HG02884 (cell line): ENCODE measurements around the gene KIF11.
A peak's percentile ranks its signal among the peaks of the same experiment; 100 is the strongest.
"Not testable (repeated sequence)": the region's sequence is repeated elsewhere in the genome, so short reads cannot be mapped to it uniquely, and the experiment has no call there.

Experiments used
- ATAC-seq: cut with Tn5 transposase; IDR thresholded peaks from one replicate; pipeline ENCODE4 v1.9.1; 2021; ENCODE audit warnings: mild to moderate bottlenecking, moderate library complexity; ENCODE audit not compliant: unreplicated experiment

KIF11 gene

DNA sequence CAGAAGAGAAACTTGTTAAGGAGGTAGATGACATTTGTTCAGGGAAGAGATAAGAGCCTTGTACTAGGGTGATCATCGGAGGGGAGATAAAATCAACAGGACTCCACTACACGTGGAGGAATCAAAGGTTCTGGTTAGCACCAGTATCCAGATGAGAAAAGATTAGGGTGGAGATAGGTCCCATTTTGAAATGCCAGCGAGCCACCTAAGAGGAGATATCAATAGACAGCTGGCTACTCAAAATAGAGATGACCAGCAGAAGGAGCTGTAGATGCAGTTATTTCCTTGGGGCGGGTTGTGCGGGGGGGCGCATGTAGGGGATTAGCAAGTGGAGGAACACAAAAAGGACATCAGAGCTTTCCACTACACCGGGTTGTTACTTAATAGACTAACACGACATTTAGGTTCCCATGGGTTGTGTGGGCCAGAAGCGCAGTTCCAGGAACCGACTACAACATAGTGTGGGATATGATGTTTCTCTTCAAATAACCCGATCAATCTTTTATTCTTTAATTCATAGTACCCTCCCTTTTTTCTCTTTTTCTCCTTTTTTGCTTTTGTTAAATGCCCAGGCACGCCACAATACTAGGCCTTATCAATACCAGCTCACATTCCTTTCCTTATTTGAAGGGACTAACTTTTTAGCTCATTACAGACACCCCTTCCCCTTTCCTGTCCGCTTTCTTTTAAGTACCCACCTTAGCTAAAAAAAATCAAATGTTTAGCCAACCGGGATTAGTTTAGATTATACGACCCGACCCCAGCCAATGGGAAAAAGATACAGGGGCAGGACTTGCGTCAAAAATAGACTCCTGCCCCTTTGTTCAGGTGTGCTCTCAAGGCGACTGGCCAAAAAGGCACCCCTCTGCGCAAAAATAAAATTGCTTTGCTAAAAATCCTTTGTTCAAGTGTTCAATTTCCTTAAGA lies 2.0 kb upstream of the KIF11 start:
- ATAC-seq, result peak; percentile 4

DNA sequence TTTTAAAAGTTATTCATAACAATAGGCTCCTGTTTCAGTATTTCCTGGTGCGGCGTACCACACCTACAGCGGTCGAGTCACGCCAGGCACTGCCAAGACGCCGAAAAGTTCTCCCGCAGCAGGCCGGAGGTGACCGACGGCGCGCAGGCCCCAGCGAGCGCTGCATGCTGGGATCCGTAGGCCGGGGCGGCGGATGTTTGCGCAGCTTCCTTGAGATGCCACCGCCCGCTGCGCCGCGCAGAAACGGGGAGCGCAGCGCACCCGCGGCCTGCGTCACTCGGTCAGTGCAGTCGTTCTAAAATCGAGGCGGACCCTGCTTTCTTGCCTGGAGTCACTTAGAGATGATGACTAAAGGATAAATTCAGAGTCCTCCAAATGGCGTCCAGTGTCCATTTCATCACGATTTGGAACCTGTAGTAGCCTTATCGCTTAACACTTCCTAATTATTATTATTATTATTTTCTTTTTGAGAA lies 1.3 kb upstream of the KIF11 start:
- ATAC-seq, result peak; percentile 73

DNA sequence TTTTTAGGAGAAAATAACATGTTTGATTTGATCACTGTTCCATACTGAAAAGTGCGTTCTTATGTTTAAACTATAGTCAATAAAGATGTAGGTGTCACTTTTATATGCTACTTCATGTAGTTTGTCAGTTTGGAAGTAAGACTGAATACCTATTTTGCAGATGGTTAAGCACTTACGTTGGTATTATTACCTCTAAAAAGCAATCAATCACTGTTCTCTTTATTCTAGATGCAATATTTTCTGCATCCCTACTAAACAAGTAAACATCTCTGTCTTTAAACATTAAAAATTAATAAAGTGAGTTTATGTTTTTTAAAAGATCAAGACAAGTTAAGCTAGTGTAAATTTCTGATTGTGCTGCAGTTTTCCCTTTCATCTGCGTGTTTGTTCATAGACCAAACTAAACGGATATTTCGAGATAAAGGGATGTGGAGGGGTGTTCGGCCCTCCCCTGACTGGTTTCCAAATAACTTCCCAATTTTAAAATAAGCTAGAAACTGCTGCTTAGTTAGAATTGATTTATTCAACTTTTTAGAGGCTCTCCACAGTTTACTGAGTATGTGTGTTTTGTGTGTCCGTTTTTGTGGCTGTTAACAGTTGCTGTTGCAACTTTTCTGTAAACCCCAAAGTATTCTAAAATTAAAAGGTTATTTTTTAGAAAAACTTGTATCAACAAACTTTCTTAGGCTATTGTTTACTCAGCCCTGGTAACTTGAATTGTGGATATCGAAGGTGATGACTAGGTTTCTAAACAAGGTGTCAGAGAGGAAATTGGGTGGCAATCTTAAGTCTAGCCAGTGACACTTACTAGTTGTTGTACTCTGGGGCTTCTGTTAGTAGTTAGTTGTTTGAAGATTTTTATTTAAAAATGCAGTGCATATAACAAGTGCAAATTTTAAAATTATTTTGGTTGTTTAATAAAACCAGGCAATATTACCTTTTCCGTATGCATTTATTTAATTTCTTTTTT lies 974 bp downstream of the KIF11 start:
- ATAC-seq, result no peak

DNA sequence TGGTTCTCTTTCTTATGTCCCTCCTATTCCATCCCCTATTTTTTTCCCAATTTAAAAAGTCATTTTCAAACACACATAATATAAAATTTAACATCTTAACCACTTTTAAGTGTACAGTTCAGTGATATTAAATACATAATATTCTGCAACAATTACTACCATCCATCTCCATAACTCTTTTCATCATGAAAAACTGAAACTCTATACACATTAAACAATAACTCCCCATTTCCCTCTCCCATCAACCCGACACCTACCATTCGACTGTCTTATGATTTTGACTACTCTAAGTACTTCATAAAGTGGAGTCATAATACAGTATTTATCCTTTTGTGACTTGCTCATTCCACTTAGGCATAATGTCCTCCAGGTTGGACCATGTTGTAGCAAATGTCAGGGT lies 2.6 kb downstream of the KIF11 start:
- no peak for ATAC-seq

- ATAC-seq, result no peak
These were observed 5.4 kb downstream of the KIF11 start for GRCh38 chr10:92598321-92598720.

DNA sequence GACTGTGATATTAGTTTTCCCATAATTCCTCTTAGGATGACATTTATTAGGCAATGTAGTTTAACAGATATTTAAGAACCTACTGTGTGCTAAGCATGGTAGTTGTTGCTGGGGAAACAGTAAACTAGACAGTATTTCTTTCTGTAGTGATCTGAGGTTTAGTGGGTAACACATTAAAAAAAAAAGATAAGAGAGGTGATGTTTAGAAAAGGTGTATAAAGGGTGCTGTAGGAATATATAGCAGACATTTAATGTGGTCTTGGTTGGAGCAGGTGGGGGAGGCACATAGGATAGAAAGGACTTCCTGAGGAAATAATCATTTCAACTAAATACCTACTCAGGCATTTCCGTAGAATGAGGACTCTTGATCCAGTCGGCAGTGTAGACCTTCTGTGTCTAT lies 11.9 kb downstream of the KIF11 start:
- no peak for ATAC-seq

DNA sequence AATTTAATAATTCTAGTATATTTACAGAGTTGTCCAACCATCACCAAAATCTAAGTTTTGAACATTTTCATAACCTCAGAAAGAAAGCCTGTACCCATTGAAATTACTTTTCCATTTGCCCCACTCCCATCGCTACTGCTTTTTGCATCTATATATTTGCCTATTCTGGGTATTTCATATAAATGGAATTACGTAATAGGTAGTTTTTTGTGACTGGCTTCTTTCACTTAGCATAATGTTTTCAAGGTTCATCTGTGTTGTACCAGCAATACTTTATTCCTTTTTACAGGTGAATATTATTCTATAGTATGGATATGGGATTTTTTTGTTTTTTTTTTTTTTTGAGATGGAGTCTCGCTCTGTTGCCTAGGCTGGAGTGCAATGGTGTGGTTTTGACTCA lies 22.6 kb downstream of the KIF11 start:
- no peak for ATAC-seq

DNA sequence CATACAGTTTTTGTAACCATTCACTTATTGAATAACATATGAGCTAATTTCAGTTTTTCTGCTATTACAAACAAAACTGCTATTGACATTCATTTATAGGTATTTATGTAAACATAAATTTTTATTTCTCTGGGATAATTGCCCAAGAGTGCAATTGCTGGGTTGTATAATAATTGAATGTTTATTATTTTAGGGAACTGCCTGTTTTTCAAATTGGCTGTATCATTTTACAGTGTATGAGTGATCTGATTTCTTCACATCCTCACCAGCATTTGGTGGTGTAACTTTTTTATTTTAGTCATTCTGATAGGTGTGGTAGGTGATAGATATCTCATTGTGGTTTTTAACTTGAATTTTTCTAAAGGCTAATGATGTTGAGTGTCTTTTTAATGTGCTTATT lies 26.4 kb downstream of the KIF11 start:
- no peak for ATAC-seq

DNA sequence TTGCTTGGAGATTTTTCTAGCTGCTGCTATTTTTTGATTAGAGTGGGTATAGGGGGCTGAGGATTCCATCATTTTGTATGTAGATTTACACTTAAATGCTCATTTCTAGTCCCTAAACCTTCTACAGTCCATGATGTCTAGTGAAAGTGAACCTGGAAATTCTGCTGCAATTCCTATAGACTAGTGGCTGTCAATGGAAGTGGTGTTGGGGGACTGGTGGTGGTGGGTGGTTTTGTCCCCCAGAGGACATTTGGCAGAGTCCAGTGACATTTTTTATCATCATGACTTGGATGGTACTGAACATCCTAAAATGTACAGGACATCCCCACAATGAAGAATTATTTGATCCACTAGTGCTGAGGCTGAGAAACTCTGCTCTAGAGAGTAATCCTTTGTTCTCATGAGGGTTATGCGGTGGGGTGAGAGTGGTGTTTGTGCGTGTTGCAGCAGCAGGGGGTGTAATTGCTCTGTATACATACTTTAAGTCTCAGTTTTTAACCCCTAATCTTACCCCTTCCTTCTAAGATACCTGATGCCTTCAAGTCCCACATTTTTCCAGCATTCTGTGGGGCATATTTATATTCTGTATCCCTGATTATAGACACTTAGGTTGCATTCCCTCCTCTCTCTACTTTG lies 35.0 kb downstream of the KIF11 start:
- ATAC-seq, result no peak

GRCh38 chr10:92629945-92630344 lies 37.0 kb downstream of the KIF11 start:
- ATAC-seq, result no peak

DNA sequence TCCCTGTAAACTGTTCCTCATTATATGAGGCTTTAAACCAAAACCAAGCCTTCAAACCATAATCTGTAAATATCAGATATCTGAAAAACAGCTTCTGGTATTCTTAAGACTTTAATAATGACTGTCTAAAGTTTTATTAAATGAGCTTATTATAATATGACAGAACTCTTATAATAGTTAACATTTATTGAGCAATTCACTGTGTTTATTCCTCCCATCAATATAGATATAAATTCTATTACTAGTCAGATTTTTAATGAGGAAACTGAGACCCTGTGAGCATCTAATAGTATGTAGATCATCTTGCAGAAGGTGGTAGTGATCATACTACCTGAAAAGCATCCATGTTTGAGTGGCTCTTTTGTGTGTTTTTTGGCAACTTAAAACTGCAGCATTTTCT lies 45.1 kb downstream of the KIF11 start:
- no peak for ATAC-seq

DNA sequence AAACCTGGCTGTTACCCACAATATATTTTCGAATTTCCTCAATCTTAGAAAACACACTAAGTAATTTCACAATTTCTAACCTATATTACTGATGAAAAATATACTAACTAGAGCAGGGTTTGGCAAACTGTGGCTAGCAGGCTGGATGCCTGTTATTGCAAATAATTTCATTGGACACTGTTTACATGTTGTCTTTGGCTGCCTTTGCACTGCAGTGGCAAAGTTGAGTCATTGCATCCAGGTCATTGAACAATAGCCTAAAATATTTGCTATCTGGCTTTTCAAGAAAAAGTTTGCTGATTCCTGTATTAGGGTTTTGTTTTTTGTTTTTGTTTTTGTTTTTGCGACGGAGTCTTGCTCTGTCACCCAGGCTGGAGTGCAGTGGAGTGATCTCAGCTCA lies 47.2 kb downstream of the KIF11 start:
- ATAC-seq, result no peak

- ATAC-seq, result no peak
These were observed 48.6 kb downstream of the KIF11 start for GRCh38 chr10:92641492-92641891.

- ATAC-seq, result no peak
These were observed 52.0 kb downstream of the KIF11 start for GRCh38 chr10:92644921-92645320.

GRCh38 chr10:92650864-92651263 lies 57.9 kb downstream of the KIF11 start:
- ATAC-seq, result not testable (repeated sequence)

DNA sequence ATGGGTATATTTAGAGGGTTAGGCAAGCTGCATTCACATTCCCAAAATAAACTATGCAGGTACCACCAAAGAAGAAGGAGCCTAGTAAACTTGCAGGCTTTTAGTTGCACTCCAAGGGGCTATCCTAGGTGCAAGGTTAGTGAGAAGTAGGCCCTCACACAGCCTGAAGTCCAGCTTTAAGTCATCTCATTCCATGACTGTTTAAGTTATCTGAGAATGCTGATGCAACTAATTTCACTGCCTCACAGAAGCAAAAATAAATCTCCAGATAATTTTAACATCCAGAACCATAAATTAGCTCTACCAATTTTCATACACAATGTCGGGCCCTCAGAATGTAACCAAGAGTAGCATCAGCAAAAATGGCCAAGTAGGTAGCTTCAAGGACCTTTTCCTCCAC lies 62.5 kb downstream of the KIF11 start:
- no peak for ATAC-seq

- ATAC-seq, result no peak
These were observed 63.5 kb downstream of the KIF11 start for GRCh38 chr10:92656266-92656961.

GRCh38 chr10:92657024-92657423 lies 64.1 kb downstream of the KIF11 start:
- ATAC-seq, result no peak

DNA sequence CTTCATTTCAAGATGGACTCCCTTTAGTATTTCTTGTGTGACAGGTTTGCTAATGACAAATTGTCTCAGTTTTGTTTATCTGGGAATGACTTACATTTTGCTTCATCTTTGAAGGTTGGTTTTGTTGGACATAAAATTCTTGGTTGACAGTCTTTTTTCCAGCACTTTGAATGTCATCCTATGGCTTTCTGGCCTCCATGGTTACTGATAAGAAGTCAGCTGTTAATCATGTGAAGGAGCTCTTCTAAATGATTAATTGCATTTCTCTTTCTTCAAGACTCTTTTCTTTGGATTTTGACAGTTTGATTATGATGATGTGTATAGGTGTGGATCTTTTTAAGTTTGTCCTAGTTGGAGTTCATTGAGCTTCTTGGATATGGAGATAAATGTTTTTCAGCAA lies 69.9 kb downstream of the KIF11 start:
- ATAC-seq, result no peak

DNA sequence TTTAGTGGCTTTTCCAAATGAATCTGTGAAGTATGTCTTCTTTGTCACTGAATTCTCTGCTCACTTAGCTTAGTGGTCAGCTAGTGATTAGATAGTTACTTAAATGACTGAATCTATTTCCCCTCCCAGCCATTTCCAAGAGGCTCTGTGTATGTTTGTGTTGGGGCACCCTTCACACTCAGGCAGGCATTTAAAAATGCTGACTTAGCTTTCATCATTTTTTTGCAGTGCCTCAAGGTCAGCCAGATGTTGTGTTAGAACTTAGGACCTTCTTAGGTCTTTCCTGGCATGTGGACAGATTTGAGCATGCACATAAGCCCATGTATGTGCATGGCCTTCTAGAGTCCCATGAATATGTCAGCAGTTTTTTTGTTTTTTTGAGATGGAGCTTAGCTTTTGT lies 71.4 kb downstream of the KIF11 start:
- no peak for ATAC-seq

DNA sequence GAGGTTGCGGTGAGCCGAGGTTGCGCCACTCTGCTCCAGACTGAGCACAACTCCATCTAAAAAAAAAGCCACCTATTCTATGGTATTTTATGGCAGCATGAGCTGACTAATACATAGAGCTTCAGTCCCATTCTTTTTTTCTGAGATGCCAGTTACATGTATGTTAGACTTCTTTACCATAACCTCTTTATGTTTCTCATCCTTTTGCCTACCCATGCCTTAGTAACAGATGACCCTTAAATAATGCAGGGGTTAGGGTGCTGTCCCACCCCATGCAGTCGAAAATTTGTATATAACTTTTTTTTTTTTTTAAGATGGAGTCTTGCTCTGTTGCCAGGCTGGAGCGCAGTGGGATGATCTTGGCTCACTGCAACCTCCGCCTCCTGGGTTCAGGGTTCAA lies 74.1 kb downstream of the KIF11 start:
- ATAC-seq, result no peak
